ENCODE data around the gene CDCA5. TPM values are rescaled to one million over a fixed set of nuclear protein-coding genes. Genes with fewer than 3 reads are reported as not detected.

The CDCA5 gene, protein sequence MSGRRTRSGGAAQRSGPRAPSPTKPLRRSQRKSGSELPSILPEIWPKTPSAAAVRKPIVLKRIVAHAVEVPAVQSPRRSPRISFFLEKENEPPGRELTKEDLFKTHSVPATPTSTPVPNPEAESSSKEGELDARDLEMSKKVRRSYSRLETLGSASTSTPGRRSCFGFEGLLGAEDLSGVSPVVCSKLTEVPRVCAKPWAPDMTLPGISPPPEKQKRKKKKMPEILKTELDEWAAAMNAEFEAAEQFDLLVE
- total RNA-seq = 14.1 TPM

DNA sequence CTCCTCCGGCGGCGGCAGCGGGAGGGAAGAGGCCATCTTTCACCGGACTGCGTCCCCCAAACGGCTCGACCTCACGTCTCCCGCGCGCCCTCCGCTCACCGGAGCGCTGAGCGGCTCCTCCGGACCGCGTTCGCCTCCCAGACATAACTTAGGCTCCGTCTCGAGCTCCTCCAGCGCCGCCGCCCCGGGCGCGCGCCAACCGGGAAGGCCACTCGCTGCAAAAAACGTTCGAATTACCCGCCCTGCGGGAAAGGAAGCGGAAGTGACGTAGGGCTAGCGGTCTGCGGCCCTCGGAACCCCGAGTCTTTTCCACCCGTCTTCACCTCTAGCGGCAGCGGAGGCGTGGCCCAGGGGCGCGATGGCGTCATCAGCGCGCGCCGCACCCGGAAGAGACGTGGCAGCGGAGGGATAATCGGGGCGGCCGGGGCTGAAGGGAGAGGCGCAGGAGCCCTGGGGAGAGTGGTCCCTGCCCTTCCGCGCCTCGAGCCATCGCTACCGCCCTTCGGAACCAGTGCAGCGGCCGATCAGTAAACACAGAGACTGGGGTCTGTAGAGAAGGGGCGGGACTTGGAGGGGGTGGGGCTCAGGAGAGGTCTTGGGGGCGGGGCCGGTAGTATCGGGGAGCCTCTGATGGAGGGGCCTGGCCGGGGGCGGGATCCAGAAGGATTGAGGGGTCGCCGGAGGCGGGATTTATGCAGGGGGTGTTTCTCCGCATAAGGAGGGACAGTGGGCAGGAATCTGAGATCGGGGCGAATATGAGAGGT is at the start of gene CDCA5, which contains the start of gene ZFPL1:
Gene CDCA5, minus strand, starts transcription at position 207 of the 764 bp plus-strand sequence. Its CDS starts 62 bp downstream, at position 145.
Gene ZFPL1, plus strand, starts transcription at position 389 of the 764 bp plus-strand sequence. CDS start 477 bp downstream, outside the sequence.
- ATAC-seq = peak; percentile 94

DNA sequence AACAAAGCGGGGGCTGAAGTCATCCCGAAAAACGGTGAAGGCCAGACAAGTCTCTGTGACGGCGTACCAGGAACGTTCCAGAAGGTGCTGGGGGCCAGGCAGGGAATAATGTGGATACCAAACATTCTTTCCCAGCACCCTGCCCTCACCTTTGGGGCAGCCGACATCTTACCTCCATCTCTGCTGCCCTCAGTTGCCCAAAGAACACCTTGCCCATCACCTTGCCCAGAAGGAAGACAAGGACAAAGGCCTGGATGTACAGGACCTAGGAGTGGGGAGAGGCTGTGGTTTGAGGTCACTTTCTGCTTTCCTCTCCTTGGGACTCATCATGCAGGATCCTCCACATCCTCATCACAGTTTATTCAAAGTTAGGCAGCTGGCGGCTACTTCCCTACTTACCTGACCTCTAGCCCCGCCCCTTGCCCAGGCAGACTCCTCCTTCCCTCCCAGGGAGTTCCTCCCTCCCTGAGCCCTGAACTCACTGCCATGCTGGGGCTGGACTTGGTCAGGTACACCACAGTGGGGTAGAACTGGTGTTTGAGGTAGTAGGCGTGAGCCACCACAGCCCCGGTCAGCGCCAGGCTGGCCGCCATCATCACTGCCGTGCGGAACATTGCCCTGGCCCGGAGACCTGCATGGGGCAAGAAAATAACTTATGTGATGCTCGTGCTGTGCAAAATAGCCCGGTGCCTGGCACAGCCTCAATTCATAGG is 49.3 kb upstream of the CDCA5 start:
- peak; percentile 42 for ATAC-seq

DNA sequence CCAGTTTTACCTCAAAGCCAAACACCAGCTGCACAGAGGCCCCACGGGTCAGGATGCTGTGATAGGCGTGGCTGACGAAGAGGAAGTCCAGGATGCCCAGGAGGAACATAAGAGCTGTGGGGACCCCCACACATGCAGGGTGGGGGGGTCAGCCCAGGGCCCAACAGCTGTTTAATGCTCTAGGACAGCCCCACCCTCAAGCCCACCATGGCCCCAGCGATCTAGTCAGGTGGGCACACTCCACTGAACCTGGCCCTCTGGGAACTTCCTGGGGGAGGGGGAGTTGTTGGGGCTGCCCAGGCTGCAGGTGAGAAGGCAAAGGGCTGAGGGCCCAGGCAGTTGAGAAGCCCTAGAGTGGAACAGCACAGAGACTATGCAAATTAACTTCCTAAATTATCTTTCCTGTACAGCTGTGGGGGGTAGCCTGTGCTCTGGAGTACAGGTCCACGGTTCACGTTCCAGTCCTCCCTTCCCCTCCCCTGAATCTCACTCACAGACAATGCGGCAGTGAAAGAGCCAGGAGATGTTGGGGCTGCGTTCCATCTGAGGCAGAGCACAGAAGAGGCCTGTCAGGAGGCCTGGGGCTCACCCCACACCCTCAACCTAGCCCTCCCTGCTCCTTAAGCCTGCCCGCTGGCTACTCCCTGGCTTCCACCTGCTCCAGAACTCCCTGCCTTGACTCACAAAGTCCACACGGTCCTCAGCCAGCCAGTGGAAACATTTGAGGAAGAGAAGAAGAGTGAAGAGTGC is 48.6 kb upstream of the CDCA5 start:
- ATAC-seq = no peak

DNA sequence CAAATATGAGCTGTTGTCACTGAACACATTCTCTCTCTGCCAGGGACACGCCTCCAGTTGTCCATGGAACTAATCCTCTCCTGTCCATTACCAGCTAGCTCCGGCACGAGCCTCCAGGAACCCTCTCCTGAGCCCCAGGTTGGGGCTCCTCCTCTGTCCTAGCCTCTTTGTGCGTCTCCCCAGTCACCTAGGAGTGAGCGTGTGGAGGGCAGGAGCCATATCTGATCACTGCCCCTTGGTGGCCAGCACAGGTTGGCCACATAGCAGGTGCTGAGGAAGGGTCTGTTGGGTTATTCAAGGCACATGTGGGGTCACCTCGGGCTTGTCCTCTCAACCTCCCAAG is 48.0 kb upstream of the CDCA5 start:
- no peak for ATAC-seq

DNA sequence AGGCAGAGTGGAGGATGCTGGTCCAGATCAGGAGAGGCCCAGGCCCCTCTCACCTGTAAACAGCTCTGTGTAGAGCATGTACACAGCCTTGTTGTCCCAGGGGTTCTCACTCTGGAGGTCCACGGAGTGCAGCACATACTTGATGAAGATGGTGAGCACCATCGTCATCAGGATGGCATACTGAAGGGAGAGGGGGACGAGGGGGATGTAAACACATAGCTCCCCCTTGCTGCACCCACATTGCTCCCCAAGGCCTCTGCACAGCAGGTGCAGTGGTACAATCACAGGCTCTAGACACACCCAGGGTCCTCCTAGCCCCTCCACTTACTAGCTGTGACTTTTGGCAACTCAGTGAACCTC is 47.6 kb upstream of the CDCA5 start:
- ATAC-seq = no peak

DNA sequence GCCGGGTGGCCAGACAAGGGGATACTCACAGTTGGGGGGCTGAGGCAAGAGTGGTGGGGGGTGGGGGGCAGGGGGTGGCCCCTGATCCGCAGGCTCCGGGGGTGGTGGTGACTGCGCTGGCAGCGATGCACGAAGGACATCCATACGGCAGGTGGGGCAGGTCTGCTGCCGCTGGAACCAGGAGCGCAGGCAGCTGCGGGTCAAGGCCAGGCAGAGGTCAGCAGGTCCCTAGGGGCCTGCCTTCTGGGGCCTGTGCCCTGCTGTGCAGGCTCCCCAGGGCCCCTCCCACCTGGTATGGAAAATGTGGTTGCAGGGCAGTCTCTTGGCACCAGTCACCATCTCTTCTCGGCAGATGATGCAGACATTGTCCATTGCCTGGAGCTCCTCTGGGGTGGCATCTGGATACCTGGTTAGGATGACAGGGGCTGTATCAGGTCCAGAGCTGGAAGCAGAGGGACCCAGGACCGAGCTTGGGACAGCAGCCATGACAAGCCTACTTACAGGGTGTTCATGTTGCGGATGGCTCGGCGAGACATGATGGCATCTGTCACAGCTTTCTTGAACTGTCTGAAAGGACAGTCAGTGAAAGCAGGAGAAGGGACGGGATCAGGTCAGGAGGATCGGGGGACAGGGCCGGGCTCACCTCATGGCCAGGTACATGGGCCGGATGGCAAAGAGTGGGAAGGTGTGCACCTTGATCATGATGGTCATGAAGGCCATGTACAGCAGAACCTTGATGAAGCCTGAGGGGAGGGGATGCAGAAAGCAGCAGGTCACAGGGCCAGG is 47.0 kb upstream of the CDCA5 start:
- ATAC-seq = no peak

DNA sequence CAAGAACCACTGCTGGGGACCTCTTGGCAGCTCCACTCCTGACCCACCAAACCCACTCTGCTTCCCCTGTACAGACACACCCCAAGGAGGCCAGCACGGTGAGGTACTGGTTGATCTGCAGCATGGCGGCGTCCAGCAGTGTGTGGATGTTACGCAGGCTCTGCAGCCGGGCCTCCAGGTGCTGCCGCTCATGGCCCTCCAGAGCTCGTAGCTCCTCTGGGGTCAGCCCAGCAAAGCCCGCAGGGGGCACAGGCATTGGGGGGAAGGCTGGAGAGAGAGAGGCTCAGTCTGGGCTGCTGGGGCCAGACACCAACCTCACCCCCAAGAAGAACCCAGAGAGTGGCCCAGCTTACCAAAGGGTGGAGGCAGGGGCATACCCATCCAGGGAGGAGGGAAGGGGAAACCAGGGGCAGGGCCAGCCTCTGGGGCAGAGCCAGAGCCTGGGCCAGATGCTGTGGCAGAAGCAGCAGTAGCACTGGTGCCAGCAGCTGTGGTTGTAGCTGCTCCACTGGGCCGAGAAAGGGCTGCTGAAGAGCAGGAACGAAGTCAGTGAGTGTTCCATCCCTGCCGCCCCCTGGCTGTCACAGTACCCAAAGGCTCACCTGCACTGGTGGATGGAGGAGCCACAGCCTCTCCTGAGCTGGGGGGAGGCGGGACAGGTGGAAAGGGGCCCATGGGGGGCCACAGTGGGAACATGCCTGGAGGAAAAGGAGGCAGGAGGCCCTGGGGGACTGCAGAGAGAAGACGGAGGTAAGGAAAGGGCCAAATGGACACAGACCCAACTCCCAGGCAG is 46.0 kb upstream of the CDCA5 start:
- ATAC-seq = no peak

DNA sequence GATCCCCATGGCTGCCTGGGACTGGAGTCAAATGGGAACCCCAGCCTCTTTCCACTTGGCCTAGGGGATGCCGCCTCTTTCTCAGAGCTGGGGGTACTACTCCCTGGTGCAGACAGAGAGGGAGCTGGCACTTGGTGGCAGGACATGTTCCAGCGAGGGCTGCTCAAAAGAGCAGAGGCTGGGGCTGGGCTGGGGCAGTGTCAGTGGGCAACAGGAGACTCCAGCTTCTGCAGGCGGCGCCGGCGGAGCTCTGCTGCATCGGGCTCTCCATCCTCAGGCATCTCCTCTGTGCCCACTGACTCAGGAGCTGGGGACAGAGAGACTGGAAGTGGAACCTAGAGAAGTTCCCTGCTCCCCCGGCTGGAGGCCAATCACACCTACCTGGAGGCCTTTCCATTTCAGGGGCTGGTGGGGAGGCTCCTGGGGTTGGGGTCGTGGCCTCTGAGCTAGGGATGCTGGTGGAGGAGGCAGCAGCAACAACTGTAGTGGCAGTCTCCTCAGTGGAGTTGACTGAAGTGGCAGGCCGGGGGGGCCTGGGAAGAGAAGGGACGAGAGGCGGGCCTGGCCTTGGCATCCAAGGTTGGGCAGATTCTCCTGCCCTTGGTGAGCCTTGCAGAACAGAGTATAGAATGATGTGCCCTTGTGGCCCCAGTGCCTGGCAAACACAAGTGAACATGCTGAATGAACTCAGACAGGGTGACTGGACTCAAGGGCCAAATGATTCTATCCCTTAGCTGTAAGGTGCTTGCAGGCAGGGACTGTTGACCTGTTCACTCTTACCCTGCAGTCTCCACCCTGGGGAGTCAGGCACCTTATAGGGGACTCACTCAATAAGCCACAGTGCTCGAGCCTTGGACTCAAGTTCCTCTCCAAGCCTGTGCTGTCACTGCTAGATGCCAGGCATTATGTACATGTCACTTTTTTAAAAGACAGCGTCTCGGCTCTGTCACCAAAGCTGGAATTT is 44.6 kb upstream of the CDCA5 start:
- ATAC-seq = no peak

DNA sequence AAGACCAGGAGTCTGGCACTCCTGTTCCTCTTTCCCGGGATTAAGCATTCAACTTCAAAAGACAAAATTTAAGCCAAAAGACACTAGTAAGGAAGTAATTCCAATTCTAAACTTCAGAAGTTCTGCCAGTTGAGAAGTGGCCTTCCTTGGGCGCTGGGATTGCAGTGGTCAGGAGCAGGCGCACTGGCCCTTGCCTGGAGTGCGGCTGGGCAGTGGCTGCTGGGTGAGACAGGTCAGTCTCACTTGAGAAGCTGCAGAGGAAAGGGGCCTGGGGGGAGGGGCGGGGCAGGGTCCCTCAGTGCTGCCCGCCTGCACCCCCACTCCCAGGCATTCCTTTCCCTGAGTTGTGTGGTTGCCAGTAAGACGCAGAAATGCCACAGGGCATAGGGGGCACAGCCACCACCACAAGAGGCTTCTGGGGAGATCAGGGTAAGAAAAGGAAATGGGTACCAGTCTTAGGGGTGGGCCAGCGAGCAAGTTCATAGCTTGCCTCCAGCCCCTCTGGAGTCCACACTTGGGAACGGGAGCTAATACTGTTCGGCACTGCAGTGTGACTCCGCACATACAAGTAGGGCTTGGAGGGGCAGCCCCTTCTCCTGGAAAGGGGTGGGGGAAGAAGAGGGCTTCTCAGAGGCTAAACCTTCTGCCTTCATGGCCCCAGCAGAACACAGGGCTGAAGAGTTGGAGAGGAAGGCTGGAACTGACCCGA is 43.8 kb upstream of the CDCA5 start:
- ATAC-seq = no peak

DNA sequence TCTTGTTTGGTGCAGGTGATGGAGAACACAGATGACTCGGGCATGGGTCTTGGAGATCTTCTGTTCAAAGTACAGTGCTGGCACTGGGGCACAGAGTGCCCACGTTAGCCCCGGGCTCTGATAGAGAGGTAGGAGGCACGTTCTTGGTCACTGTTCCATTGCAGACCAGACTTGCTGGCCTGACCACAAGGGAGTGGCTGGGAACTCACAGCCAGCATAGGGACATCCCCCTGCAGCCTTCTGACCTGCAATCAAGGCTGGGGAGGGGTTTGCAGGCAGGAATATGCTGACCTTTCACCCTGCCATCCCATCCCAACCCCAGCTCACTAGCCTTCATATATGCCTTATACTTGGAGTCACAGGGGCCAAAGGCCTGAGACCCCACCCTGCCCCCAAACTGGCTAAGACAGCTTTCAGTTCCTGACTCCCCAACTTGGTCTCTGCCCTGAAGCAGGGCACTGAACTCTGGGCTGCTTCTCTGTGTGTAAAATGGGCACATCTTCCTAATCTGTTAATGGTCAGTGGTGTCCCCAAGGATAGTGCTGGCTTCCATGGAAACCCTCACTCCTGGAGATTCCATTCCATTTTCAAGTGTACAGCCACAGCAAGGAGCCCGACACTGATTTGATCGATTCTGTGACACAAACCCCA is 42.9 kb upstream of the CDCA5 start:
- ATAC-seq = no peak

DNA sequence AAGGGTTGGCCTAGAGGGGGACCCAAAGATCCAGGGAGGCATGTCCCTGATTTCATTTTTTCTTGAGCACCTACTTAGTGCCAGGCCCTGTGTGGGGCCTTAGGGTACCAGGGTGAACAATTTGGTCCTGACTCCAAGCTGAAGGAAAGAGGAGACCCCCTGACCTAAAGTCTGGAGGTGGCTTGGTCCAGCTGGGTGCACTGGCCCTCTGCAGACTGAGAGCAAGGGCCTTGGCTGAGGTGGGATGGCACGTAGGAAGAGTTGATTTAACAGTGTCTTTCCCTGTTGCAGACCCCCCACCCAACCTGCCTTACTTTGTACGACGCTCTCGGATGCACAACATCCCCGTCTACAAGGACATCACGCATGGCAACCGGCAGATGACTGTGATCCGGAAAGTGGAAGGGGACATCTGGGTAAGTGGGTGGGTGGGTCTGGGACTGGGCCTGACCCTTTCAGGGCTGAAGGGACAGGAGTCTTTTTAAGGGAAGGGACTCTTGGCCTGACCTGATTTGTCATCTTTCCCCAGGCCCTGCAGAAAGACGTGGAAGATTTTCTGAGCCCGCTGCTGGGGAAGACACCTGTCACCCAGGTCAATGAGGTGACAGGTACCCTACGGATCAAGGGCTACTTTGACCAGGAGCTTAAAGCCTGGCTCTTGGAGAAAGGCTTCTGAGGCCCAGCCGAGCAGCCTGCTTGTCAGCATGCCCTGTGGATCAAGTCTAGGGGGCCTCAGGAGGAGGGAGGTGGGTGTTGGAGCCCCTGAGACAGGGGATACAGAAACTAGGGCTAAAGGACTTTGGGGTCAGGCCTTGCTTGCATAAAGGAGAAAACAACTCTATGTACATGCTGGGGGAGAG is 41.6 kb upstream of the CDCA5 start:
- no peak for ATAC-seq

DNA sequence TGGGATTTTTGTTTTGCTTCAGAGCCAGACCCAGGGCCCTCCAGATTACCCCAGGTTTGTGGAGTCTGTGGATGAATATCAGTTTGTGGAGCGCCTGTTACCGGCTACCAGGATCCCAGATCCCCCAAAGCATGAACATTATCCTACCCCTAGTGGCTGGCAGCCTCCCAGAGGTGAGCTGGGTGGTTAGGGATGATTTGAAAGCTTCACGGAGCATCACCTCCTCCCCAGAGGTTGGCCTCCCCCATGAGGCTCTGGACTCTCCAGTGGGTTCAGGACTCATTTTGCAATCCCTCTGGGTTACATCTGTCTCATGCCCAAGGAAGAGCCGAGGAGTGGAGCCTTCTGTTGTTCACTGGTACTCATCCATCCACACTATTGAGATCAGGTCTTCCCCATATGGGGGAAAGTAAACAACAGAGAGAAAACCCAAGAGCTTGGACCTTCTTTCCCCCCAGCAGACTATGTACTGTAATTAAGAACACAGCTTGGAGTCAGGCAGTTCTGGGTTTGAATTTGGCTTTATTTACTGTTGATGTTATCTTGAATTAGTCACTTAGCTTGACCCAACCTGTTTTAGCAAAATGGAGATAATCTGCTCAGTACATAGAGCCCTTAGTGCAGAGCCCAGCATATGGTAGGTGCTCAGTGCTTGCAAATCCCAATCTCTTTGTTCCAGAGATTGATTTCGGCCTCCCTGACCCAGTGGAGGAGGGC is 40.8 kb upstream of the CDCA5 start:
- no peak for ATAC-seq

DNA sequence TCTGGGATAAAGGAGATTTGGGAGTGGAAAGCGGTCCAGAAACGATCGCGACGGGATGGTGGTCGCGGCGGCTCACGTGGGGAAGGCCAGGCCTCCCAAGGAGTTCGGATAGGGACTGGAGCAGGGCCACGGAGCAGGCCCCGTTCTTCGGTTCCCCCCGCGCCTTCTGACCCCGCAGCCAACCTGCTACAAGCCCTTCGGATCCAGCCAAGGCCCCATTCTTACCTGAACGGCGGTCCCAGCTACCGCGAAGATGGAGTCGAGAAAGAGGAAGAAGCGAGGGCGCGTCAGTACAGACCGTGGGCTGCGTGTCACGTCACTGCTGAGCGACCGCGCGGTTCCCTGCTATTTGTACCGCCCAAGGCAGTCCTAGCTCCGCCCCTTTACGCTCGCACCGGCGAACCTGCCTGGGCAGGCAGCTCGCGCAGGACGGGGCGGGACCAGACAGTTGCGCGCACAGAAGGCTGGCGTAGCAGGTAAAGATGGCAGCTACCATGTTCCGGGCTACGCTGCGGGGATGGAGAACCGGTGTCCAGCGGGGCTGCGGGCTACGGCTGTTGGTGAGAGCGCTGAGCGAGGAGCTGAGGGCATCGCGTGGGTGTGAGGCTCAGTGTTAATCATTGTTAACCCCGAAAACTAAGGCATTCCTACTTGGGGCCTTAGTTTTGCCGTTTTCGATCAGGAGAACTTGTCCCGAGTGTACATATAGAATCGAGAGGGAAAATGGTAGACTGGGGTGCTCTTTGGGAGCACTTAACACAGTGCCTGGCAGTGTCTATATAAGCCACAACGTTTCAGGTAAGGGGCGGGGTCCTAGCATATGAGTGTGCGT is 38.2 kb upstream of the CDCA5 start, which contains the start of the genes FAU and MRPL49:
Gene FAU, minus strand, starts transcription at position 270 of the 832 bp plus-strand sequence. CDS start 321 bp downstream, outside the sequence.
Gene MRPL49, plus strand, starts transcription at position 457 of the 832 bp plus-strand sequence. Its CDS starts 26 bp downstream, at position 483.
- peak; percentile 87 for ATAC-seq

DNA sequence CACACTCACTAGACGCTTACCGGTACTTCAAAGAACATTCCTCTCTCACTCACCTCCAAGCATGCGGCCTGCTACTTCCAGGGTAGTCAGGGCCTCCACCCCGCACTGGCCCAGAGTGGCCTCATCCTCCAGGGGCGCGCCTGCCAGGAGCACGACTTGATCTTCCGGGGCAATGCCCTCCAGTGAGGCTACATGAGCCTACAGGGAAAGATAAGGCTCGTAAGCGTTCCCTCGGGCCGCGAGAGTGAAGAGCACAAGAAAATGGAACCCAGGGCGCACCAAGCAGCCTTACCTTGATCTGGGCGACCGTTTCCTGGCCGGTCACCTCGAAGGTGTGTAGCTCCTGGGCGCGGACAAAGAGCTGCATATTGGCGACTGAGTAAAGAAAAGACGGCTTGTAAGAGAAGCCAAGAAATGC is 37.6 kb upstream of the CDCA5 start:
- peak; percentile 9 for ATAC-seq

DNA sequence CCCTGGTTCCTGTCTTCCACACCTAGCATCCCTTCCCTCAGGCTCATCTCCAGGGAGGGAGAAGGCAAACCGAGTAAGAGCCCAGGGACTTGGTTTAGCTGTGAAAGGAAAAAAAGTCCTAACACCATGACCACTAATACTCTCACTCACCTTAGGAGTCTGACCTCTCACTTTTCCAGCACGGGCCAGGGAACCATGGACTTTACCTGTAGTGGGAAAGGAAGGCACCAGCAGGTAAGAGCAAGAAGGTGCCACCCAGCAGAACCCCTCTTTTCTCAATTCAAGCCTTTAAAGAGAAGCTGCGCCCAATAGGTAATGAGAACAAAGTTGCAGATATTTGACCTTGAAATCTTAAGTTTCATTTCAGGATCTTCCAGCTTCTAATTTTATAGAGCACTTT is 37.0 kb upstream of the CDCA5 start:
- ATAC-seq = no peak

DNA sequence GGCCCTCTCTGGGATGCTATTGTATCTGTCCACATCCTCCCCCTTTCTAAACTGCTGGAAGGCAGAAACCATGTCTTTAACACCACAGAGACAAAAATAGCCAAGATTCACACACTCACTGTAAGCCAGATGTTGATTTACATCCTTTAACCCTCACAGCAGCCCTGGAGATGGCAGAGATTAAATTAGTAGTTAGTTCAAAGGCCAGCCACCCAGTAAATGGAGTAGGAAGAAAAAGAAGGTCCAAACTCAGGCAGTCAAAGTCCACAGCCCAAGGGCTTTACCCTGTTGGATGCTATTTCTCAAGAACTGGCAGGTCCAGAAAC is 35.8 kb upstream of the CDCA5 start:
- no peak for ATAC-seq

Measured in esophagus mucosa (tissue), 1 donor.